Activated naive CD8-positive, alpha-beta T cell treated with anti-CD3 and anti-CD28 coated beads for 36 hours (primary cell): ENCODE data around the gene KLRC3. TPM values are rescaled to one million over a fixed set of nuclear protein-coding genes. Genes with fewer than 3 reads are reported as not detected.
"Not testable (repeated sequence)": the region's sequence is repeated elsewhere in the genome, so short reads cannot be mapped to it uniquely, and the experiment has no call there.

ENCODE experiments used
- DNase-seq: peaks from one replicate; pipeline ENCODE4 v3.0.0; 2021
- H3K27ac Mint-ChIP-seq: one replicate; pipeline ENCODE4 v1.8.0; 2022; ENCODE audit warnings: mild to moderate bottlenecking, moderate library complexity, mixed read lengths
- H3K27me3 Mint-ChIP-seq: one replicate; pipeline ENCODE4 v1.8.0; 2022; ENCODE audit warnings: mild to moderate bottlenecking, mixed read lengths
- H3K36me3 Mint-ChIP-seq: one replicate; pipeline ENCODE4 v1.8.0; 2021; ENCODE audit warnings: mild to moderate bottlenecking, mixed read lengths
- H3K4me1 Mint-ChIP-seq: one replicate; pipeline ENCODE4 v1.8.0; 2021; ENCODE audit warnings: mixed read lengths
- H3K4me3 Mint-ChIP-seq: one replicate; pipeline ENCODE4 v1.8.0; 2022; ENCODE audit warnings: mild to moderate bottlenecking, moderate library complexity, mixed read lengths
- H3K9me3 Mint-ChIP-seq: one replicate; pipeline ENCODE4 v1.8.0; 2022; ENCODE audit warnings: mixed read lengths
- total RNA-seq, 2 experiments: library from RNA; stranded (reverse); gene quantifications; one replicate each; pipeline ENCODE4 v1.2.3, GENCODE V29; 2021

KLRC3 gene
- total RNA-seq, 2 experiments from 2014 or later, result 0.64 to 1.1 TPM

DNA sequence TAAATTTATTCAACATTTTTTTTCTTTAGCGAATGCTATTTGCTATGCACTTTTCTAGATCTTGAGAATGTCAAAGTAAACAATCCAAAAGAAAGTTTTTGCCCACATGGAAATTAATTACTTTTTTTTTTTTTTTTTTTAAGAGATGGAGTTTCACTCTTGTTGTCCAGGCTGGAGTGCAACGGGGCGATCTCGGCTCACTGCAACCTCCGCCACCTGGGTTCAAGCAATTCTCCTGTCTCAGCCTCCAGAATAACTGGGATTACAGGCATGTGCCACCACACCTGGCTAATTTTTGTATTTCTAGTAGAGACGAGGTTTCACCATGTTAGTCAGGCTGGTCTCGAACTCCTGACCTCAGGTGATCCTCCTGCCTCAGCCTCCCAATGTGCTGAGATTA, 29.4 kb downstream of the KLRC3 start:
- Mint-ChIP-seq H3K4me1 (peaks cover 60% of the 10 kb centered on the region), H3K4me3 (peak overlapping the region; percentile 42), H3K27ac (peak overlapping the region; percentile 81), H3K36me3 (peaks cover 24% of the 10 kb centered on the region)
- H3K27me3 Mint-ChIP-seq, DNase-seq, H3K9me3 Mint-ChIP-seq: not testable (repeated sequence)

DNA sequence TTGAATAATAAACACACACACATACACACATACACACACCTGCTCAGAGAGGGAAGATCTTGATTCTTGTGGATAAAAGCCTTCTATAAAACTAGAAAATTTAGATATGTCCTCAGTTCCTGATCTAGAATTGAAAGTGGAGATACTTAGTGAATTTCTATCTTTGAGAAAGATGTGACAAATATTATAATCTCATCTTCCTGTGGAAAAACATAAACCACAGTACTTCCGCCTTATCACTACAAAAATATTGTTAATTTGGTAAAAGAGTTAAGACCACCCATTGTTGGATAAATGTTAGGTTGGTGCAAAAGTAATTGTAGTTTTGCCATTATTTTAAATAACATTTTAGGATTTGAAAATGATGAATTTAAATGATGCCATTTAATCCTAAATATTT, 30.5 kb downstream of the KLRC3 start, which contains the start of gene KLRK1:
TSS of gene KLRK1 (minus strand) at position 138 of the 400 bp plus-strand sequence. CDS start 1,231 bp downstream, outside the sequence.
- H3K4me3 Mint-ChIP-seq, result peak within 1 kb of the TSS; percentile 88
- DNase-seq, result no peak
- H3K36me3 Mint-ChIP-seq, result peaks cover 33% of the 10 kb centered on the region
- H3K27me3 Mint-ChIP-seq, result no peaks in the 10 kb centered on the region
- peak within 1 kb of the TSS; percentile 96 for H3K27ac Mint-ChIP-seq
- peaks cover 60% of the 10 kb centered on the region for H3K4me1 Mint-ChIP-seq
- no peaks in the 10 kb centered on the region for H3K9me3 Mint-ChIP-seq

DNA sequence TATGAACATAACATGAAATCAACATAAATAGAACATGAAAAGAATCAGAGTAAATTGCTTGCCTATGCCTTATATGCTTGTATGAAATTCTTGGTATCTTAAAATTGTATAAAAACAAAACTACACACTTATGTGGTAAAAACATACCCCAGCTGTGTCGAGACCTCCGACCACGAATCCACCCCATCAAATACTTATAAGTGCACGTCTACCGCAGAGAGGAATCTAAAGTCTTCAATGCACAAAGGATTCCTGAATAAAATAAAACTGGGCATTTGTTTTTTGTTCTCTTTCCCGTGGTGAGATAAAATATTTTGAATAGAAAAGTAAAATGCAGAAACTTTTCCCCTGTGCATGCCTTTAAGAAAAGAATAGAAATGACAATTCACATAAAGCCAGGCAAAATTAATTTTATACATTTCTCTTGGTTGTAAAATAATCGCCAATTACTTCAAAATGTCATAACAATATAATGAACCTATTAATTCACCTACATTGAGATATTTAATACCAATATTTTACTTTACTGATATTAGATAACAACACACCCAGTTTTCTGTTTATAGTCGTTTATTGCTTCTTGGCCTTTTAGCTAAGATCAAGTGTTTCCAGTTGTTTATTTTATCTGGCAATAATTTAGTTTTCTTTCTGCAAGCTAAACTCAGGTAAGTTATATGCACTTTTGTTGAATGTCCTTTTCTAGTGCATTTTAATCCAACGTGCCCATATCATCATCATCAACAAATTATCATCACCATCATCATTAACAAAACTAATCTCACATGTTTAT, 31.6 kb downstream of the KLRC3 start:
- peaks cover 44% of the 10 kb centered on the region for H3K36me3 Mint-ChIP-seq
- peak overlapping the region; percentile 96 for H3K27ac Mint-ChIP-seq
- peaks cover 59% of the 10 kb centered on the region for H3K4me1 Mint-ChIP-seq
- no peaks in the 10 kb centered on the region for H3K27me3 Mint-ChIP-seq
- DNase-seq, result no peak
- peak overlapping the region; percentile 88 for H3K4me3 Mint-ChIP-seq
- H3K9me3 Mint-ChIP-seq, result peaks cover 5% of the 10 kb centered on the region

DNA sequence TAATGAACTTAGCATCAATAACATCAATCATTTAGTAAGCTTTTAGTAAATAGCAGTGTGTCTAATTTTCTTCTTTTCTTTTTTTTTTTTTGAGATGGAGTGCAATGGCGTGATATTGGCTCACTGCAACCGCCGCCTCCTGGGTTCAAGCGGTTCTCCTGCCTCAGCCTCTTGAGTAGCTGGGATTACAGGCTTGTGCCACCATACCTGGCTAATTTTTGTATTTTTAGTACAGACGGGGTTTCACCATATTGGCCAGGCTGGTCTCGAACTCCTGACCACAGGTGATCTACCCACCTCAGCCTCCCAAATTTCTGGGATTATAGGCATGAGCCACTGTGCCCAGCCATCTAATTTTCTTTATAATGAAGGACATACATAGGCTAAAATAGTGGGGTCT, 32.9 kb downstream of the KLRC3 start:
- Mint-ChIP-seq H3K4me3 (peak overlapping the region; percentile 88), H3K4me1 (peaks cover 57% of the 10 kb centered on the region), H3K36me3 (peaks cover 54% of the 10 kb centered on the region), H3K27ac (peak overlapping the region; percentile 96)
- not testable (repeated sequence) for H3K27me3 Mint-ChIP-seq, DNase-seq, H3K9me3 Mint-ChIP-seq

DNA sequence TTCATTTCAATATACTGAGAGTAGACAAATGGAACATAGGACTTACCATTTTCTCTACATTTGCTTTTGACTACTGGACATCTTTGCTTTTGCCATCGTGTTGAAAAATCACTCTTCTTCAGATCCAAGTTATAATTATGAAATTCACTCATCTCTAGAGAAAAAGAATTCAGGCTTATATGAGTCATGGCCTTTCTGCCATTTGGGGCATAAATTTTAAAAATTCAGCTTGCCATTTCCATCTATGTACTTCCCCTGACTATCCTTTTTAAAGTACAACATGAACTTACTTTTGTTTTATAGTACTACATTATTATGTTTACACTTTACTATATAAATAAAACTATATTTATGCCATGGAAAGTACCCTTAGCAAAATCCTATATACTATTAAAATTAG, 33.5 kb downstream of the KLRC3 start:
- H3K4me3 Mint-ChIP-seq, result peak overlapping the region; percentile 88
- H3K36me3 Mint-ChIP-seq, result peaks cover 60% of the 10 kb centered on the region
- peaks cover 5% of the 10 kb centered on the region for H3K9me3 Mint-ChIP-seq
- H3K27ac Mint-ChIP-seq, result peak overlapping the region; percentile 96
- H3K27me3 Mint-ChIP-seq, result no peaks in the 10 kb centered on the region
- H3K4me1 Mint-ChIP-seq, result peaks cover 56% of the 10 kb centered on the region
- no peak for DNase-seq

DNA sequence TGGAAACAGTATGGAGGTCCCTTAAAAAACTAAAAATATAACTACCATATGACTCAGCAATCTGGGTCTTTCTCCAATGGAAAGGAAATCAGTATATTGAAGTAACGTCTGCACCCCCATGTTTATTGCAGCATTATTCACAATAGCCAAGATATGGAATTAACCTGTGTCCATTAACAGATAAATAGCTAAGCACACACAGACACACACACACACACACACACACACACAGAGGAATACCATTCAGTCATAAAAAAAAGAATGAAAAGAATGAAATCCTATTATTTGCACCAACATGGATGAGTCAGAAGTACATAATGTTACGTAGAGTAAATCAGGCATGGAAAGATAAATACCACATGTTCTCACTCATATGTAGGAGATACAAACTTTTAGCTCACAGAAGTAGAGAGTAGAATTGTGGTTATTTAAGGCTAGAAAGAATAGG, 35.2 kb downstream of the KLRC3 start:
- DNase-seq, result no peak
- Mint-ChIP-seq H3K36me3 (peaks cover 77% of the 10 kb centered on the region), H3K27ac (peak overlapping the region; percentile 90), H3K4me3 (peak overlapping the region; percentile 88), H3K4me1 (peaks cover 62% of the 10 kb centered on the region), H3K9me3 (peaks cover 6% of the 10 kb centered on the region), H3K27me3 (no peaks in the 10 kb centered on the region)

DNA sequence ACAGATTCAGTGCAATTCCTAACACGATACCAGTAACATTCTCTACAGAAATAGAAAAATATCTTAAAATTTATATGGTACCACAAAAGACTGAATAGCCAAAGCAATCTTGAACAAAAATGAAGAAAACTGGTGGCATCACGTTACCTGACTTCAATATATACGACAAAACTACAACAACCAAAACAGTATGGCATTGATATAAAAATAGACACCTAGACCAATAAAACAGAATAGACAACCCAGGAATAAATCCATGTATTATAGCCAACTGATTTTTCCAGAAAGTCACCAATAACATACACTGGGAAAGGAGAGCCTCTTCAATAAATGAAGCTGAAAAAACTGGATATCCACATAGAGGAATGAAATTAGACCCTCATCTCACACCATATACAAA, 36.2 kb downstream of the KLRC3 start:
- H3K27me3 Mint-ChIP-seq, result no peaks in the 10 kb centered on the region
- H3K4me3 Mint-ChIP-seq, result peak overlapping the region; percentile 88
- peaks cover 79% of the 10 kb centered on the region for H3K36me3 Mint-ChIP-seq
- H3K27ac Mint-ChIP-seq, result peak overlapping the region; percentile 90
- H3K9me3 Mint-ChIP-seq, result peaks cover 6% of the 10 kb centered on the region
- H3K4me1 Mint-ChIP-seq, result peaks cover 64% of the 10 kb centered on the region
- no peak for DNase-seq

DNA sequence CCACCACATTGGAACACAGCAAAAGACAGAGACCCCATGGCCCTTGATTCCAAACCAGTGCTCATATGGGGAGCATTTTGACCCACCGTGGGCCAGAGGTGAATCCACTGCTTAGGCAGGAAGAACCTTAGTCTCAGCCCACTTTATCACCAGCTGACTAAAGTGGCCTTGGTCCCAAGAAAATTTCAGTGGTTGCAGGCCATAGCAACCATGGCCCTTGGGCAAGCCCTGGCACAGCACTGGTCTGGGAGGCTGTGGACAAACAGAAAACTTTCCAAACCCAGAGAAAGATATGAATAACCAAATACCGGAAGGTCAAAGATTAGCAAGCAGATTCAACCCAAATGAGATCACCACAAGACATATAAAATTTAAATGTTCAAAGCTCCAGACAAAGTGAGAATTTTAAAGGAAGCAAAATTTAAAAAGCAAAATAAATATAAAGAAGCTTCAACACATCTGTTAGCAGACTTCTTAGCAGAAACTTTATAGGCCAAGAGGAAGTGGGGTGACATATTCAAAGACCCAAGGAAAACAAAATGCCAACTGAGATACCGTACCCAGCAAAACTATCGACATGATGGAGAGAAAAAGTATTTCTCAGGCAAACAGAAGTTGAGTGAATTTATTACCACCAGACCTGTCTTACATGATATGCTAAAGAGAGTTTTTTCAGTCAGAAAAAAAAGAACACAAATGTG, 38.3 kb downstream of the KLRC3 start:
- no peak for DNase-seq
- Mint-ChIP-seq H3K4me3 (peak overlapping the region; percentile 88), H3K9me3 (peaks cover 6% of the 10 kb centered on the region), H3K27ac (peak overlapping the region; percentile 96), H3K36me3 (peaks cover 83% of the 10 kb centered on the region), H3K4me1 (peaks cover 77% of the 10 kb centered on the region), H3K27me3 (no peaks in the 10 kb centered on the region)

DNA sequence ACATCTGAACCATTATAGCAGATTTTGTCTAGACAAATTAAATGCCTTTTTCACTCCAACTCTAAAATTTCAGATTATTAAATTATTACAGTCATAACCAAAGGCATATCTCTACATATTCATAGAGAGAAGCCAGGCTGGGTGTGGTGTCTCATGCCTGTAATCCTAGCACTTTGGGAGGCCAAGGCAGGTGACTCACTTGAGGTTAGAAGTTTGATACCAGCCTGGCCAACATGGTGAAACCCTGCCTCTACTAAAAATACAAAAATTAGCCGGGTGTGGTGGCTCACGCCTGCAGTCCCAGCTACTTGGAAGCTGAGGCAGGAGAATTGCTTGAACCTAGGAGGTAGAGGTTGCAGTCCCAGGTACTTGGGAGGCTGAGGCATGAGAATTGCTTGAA, 41.7 kb downstream of the KLRC3 start:
- DNase-seq, result peak; percentile 56
- H3K9me3 Mint-ChIP-seq, H3K27me3 Mint-ChIP-seq: not testable (repeated sequence)
- Mint-ChIP-seq H3K27ac (peak overlapping the region; percentile 84), H3K4me1 (peaks cover 72% of the 10 kb centered on the region), H3K4me3 (peak overlapping the region; percentile 40), H3K36me3 (peaks cover 80% of the 10 kb centered on the region)

DNA sequence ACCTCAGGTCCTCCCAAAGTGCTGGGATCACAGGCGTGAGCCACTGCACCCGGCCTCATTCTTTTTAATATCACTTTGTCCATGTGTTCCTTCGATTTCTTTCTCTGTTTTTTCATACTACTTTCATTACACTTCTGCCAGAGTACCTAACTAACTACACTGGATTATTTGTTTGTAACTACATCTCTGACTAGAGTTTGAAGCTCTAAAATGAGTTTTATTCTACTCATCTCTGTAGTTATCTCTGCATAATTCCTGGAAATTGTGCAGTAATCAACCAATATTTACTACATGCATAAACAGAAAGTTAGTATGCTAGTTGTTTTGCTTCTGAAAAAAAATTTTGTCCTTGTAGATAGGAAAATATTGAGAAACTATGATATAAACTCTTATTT, 45.8 kb downstream of the KLRC3 start:
- Mint-ChIP-seq H3K27ac (peak overlapping the region; percentile 93), H3K4me1 (peaks cover 75% of the 10 kb centered on the region), H3K4me3 (peak overlapping the region; percentile 66), H3K27me3 (no peaks in the 10 kb centered on the region), H3K36me3 (peaks cover 78% of the 10 kb centered on the region), H3K9me3 (peaks cover 2% of the 10 kb centered on the region)
- no peak for DNase-seq

DNA sequence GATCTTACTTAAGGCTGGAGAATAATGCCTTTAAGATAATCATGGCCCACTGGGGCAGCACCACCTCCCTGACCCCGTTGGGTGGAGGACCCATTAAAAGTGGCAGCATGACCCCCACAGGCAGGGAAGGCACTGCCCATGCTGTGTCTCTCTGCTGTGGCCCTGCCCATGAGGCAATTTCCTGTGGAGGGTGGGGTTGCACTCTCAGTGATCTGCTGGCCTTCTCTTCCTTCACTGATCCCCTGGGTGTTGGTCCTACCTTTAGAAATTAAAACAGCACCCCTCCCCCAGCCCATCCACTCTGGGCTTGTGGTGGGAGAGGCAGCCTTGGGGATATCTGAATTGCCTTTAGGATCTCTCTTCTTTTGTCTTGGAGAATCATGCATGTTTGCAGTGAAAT, 47.8 kb downstream of the KLRC3 start:
- DNase-seq, result no peak
- Mint-ChIP-seq H3K27me3 (no peaks in the 10 kb centered on the region), H3K9me3 (peaks cover 11% of the 10 kb centered on the region), H3K4me1 (peaks cover 76% of the 10 kb centered on the region), H3K36me3 (peaks cover 79% of the 10 kb centered on the region), H3K27ac (peak overlapping the region; percentile 97), H3K4me3 (peak overlapping the region; percentile 40)

DNA sequence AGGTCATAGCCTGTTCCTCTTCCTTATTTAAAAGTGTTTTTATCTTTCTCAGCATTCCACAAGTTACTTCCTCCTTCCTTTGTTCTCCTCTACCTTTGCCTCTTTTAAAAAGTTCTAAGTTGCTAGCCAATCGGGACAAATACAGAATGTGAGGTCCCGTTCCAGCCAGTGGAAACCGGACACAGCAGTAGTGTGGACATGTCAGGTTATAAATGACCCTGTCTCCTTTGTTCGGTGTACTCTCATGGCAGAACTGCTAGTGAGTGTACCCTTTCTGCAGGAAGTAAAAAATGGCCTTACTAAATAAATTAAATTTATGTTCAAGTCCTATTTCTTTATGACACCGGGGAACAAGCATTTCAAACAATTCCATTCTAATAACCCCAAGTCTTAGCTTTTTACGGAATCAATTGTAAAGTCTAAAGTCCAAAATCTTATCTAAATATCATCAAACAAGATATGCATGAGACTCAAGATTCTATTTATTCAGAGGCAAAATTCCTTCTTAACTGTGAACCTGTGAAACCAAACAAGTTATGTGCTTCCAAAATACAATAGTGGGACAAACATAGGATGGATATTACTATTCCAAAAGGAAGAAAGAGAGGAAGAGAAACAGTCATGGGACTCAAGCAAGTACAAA, 48.4 kb downstream of the KLRC3 start:
- H3K36me3 Mint-ChIP-seq, result peaks cover 80% of the 10 kb centered on the region
- peaks cover 77% of the 10 kb centered on the region for H3K4me1 Mint-ChIP-seq
- H3K9me3 Mint-ChIP-seq, result peaks cover 11% of the 10 kb centered on the region
- peak overlapping the region; percentile 97 for H3K27ac Mint-ChIP-seq
- not testable (repeated sequence) for DNase-seq, H3K27me3 Mint-ChIP-seq
- peak overlapping the region; percentile 7 for H3K4me3 Mint-ChIP-seq

DNA sequence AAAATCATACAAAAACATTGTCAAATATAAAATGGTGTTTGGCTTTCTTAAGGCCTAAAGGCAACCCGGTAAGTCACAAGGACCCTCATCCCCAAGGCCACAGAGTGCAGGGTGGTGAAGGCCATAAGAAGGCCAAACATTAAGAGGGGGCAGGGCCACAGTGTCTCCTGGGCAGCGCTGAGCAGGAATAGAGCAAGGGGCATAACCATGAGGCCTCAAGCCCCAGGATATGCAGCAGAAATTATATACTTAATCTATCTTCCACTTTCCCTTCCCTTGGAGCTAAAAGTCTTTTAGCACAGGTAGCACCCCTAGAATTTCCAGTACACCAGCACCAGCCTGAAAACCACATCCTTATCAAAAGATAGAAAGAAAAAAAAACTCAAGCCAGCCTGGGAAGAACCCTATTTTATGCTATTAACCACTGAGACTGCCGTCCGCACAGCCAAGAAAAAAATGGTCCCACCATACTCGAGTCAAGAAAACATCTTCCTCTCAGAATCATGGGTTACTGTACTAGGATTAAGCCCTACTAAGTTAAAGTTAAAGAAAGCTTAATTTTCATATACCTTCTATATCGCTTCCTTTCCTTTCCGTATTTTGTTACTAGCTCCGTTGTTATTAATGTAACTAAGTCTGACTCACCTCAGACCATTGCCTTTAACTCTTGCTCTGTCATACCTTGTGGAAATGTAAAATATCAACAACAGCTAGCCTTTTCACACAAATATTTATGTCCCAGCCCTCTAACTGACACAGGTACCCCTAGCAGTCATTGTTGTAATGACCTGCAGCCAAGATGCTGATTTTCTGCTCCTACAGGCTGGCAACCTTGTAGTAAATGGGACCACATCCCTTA, 50.6 kb downstream of the KLRC3 start:
- peaks cover 73% of the 10 kb centered on the region for H3K36me3 Mint-ChIP-seq
- peaks cover 70% of the 10 kb centered on the region for H3K4me1 Mint-ChIP-seq
- H3K4me3 Mint-ChIP-seq, result peak overlapping the region; percentile 78
- peak overlapping the region; percentile 97 for H3K27ac Mint-ChIP-seq
- no peaks in the 10 kb centered on the region for H3K27me3 Mint-ChIP-seq
- no peak for DNase-seq
- peaks cover 9% of the 10 kb centered on the region for H3K9me3 Mint-ChIP-seq
